Esophagus muscularis mucosa (tissue), 3 donors: ENCODE results near the gene IKZF4.

ENCODE experiments used
- CTCF ChIP-seq, 3 experiments: fragments of 200-600 bp in 2 of 3; fragments of 450-650 bp in 1 of 3; sonication (generic) in 2 of 3; IDR thresholded peaks; one replicate each; pipeline ENCODE4 v1.5.1; 2017 to 2019; ENCODE audit warnings: antibody characterized with exemption in 3 of 3, mild to moderate bottlenecking in 2 of 3, moderate library complexity in 1 of 3
- EP300 ChIP-seq: sonication (generic); formaldehyde crosslinking; IDR thresholded peaks from one replicate; pipeline ENCODE4 v1.6.1; 2017; ENCODE audit warnings: antibody characterized with exemption

- TF ChIP-seq EP300 (no peak), CTCF (IDR thresholded peaks at IDR 0.05) (no peak)
Observed at GRCh38 chr12:56084958-56085543, 64.2 kb downstream of the IKZF4 start.
